ENCODE measurements around the gene SCARB1. TPM values are rescaled to one million over a fixed set of nuclear protein-coding genes. Genes with fewer than 3 reads are reported as not detected.

SCARB1 gene
- total and polyA plus RNA-seq, 9 donors, result 20.8 to 1,262 (median 81.7) TPM

GRCh38 chr12:124819525-124819924, 44.1 kb downstream of the SCARB1 start:
- Histone ChIP-seq H3K27me3 (no peaks in the 10 kb centered on the region), H3K4me3 (no peak overlapping the region), H3K4me1 (ENCODE audit: insufficient read depth) (no peaks in the 10 kb centered on the region), H3K9me3 (no peaks in the 10 kb centered on the region), H3K27ac (no peak overlapping the region), H3K36me3 (no peaks in the 10 kb centered on the region)
- WGBS, 3 donors, result 92 to 97% (median 96%) methylated on average over 10 of the region's 10 CpGs
- TF ChIP-seq CTCF (IDR thresholded peaks at IDR 0.05) (no peak), EP300 (IDR thresholded peaks at IDR 0.05) (no peak), POLR2A (IDR thresholded peaks at IDR 0.05) (no peak)
- intact Hi-C loops (cut with DNase I), result no loop called here
- DNase-seq, result no peak

GRCh38 chr12:124819080-124819479, 44.6 kb downstream of the SCARB1 start:
- DNase-seq, result no peak
- intact Hi-C loops (cut with DNase I), result no loop called here
- WGBS, 3 donors, result 84 to 98% (median 96%) methylated on average over 5 of the region's 5 CpGs

GRCh38 chr12:124817076-124818000, 46.3 kb downstream of the SCARB1 start:
- H3K4me1 ChIP-seq (ENCODE audit: insufficient read depth), result no peaks in the 10 kb centered on the region
- WGBS, 3 donors, result 94 to 96% (median 95%) methylated on average over 31 of the region's 31 CpGs
- no peaks in the 10 kb centered on the region for H3K27me3 ChIP-seq
- no peak for TF ChIP-seq POLR2A (IDR thresholded peaks at IDR 0.05)
- TF ChIP-seq EP300 (IDR thresholded peaks at IDR 0.05), result no peak
- no peak for TF ChIP-seq CTCF (IDR thresholded peaks at IDR 0.05)
- H3K36me3 ChIP-seq, result no peaks in the 10 kb centered on the region
- intact Hi-C loops (cut with DNase I), result no loop called here
- no peak overlapping the region for H3K27ac ChIP-seq
- no peaks in the 10 kb centered on the region for H3K9me3 ChIP-seq
- no peak for DNase-seq
- no peak overlapping the region for H3K4me3 ChIP-seq

More at GRCh38 chr12:124819080-124819479, 44.6 kb downstream of the SCARB1 start:
- Histone ChIP-seq H3K27me3 (no peaks in the 10 kb centered on the region), H3K36me3 (no peaks in the 10 kb centered on the region), H3K27ac (no peak overlapping the region), H3K4me3 (no peak overlapping the region), H3K4me1 (ENCODE audit: insufficient read depth) (no peaks in the 10 kb centered on the region), H3K9me3 (no peaks in the 10 kb centered on the region)
- TF ChIP-seq POLR2A (IDR thresholded peaks at IDR 0.05), result no peak
- TF ChIP-seq CTCF (IDR thresholded peaks at IDR 0.05), result no peak

- Histone ChIP-seq H3K9me3 (no peaks in the 10 kb centered on the region), H3K36me3 (no peaks in the 10 kb centered on the region), H3K4me1 (ENCODE audit: insufficient read depth) (no peaks in the 10 kb centered on the region), H3K27ac (no peak overlapping the region), H3K4me3 (no peak overlapping the region), H3K27me3 (no peaks in the 10 kb centered on the region)
- WGBS, 3 donors, result 72 to 77% (median 75%) methylated on average over 15 of the region's 15 CpGs
- TF ChIP-seq POLR2A (IDR thresholded peaks at IDR 0.05), result no peak
- TF ChIP-seq CTCF (IDR thresholded peaks at IDR 0.05), result no peak
- TF ChIP-seq EP300 (IDR thresholded peaks at IDR 0.05), result no peak
- intact Hi-C loops (cut with DNase I), result no loop called here
- peak in 2 of 5 donors; percentile 33 to 76 for DNase-seq
Measured at GRCh38 chr12:124816295-124816854, 47.3 kb downstream of the SCARB1 start.
